A673 (cell line): ENCODE measurements around the gene EFHC1. TPM values are rescaled to one million over a fixed set of nuclear protein-coding genes. Genes with fewer than 3 reads are reported as not detected.

Experiments used
- BruUV-seq: library from RNA; stranded (reverse); fragments of 400-500 nt; replicated peaks from 2 replicates; lab custom pipeline; 2021; lab: Mats Ljungman, UMichigan
- CTCF ChIA-PET: fragments of 300-600 bp; sonication (Branson Sonifier 250); formaldehyde crosslinking; loops from one replicate; lab custom pipeline; 2022; ENCODE audit warnings: antibody characterized with exemption; lab: Charles Lee
- POLR2A ChIA-PET: fragments of 300-600 bp; sonication (Branson Sonifier 250); formaldehyde crosslinking; loops from one replicate; lab custom pipeline; 2022; ENCODE audit warnings: antibody characterized with exemption; ENCODE audit not compliant: low non-redundant PET; lab: Charles Lee
- DNase-seq: peaks from one replicate; pipeline ENCODE4 v3.0.0-alpha.2; 2015; ENCODE audit warnings: low spot score
- H3K27ac ChIP-seq: fragments of 200-600 bp; sonication (generic); 2 replicates; pipeline ENCODE4 v1.5.1; 2016; ENCODE audit warnings: mixed run types, low read depth, mild to moderate bottlenecking, mixed read lengths, antibody characterized with exemption, low read length; ENCODE audit not compliant: poor library complexity, severe bottlenecking
- H3K27me3 ChIP-seq: fragments of 200-600 bp; sonication (generic); replicated peaks from 2 replicates; pipeline ENCODE4 v1.6.1; 2017; ENCODE audit warnings: mixed run types, low read depth, mild to moderate bottlenecking, mixed read lengths, antibody characterized with exemption, low read length; ENCODE audit not compliant: insufficient read depth, poor library complexity
- H3K36me3 ChIP-seq: fragments of 200-600 bp; sonication (generic); 2 replicates; pipeline ENCODE4 v1.6.1; 2016; ENCODE audit warnings: mixed run types, mild to moderate bottlenecking, mixed read lengths, antibody characterized with exemption, low read length; ENCODE audit not compliant: insufficient read depth, poor library complexity, severe bottlenecking
- H3K4me1 ChIP-seq: fragments of 200-600 bp; sonication (generic); 2 replicates; pipeline ENCODE4 v1.6.1; 2017; ENCODE audit warnings: mixed run types, mild to moderate bottlenecking, mixed read lengths, antibody characterized with exemption, low read length; ENCODE audit not compliant: insufficient read depth, poor library complexity, severe bottlenecking
- H3K4me3 ChIP-seq: fragments of 200-600 bp; sonication (generic); 2 replicates; pipeline ENCODE4 v1.5.1; 2016; ENCODE audit warnings: low read depth, mixed run types, mild to moderate bottlenecking, mixed read lengths, low read length; ENCODE audit not compliant: poor library complexity, severe bottlenecking
- H3K9me3 ChIP-seq: fragments of 200-600 bp; sonication (generic); 2 replicates; pipeline ENCODE4 v1.6.1; 2016; ENCODE audit warnings: mixed run types, low read depth, mild to moderate bottlenecking, mixed read lengths, antibody characterized with exemption, low read length; ENCODE audit not compliant: poor library complexity, severe bottlenecking
- CTCF ChIP-seq: fragments of 300-800, 200-600 bp; sonication (generic); conservative IDR thresholded peaks from 2 replicates; pipeline ENCODE4 v1.5.1; 2017; ENCODE audit warnings: low read depth, mild to moderate bottlenecking, antibody characterized with exemption, low read length, moderate library complexity, mixed read lengths
- EZH2 ChIP-seq: fragments of 200-600 bp; sonication (generic); IDR thresholded peaks from 2 replicates; pipeline ENCODE4 v1.6.1; 2017; ENCODE audit warnings: borderline replicate concordance, low read depth, mild to moderate bottlenecking, mixed read lengths, antibody characterized with exemption, low read length; ENCODE audit not compliant: poor library complexity, severe bottlenecking
- intact Hi-C: fragments of 100-400 bp; cut with micrococcal nuclease; formaldehyde crosslinking; loops from one replicate; pipeline ENCODE4 v1.10.0; 2022; ENCODE audit not compliant: unreplicated experiment
- total RNA-seq: library from RNA; stranded (reverse); gene quantifications from 2 replicates; pipeline ENCODE4 v1.2.3, GENCODE V29; 2021

Gene EFHC1
- total RNA-seq, 1 experiment from 2014 or later: 16.9 TPM

DNA sequence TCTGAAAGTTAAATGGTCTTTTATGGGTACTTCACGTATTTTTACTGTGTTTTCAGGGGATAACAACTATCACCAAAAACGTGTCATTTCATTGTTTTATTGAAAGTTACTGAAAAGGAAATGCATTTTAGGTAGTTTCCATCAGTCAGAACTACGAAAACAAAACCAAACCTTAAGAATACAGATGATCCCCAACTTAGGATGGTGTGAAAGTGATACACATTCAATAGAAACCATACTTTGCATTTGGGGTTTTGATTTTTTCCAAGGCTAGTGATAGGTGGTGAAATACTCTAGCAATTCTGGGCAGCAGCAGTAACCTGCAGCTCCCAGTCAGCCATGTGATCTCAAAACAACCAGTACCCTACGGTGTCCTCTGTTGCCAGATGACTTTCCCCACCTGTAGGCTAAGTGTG, 25.9 kb upstream of the EFHC1 start:
- ChIA-PET CTCF (no interaction called here), POLR2A (no interaction called here)
- no peak for DNase-seq
- TF ChIP-seq EZH2 (no peak), CTCF (no peak)
- Histone ChIP-seq H3K4me3 (no peak overlapping the region), H3K27me3 (no peaks in the 10 kb centered on the region), H3K36me3 (no peaks in the 10 kb centered on the region), H3K4me1 (peaks cover 6% of the 10 kb centered on the region), H3K9me3 (no peaks in the 10 kb centered on the region), H3K27ac (no peak overlapping the region)
- no TSS peak for BruUV-seq
- intact Hi-C loops: no loop called here

GRCh38 chr6:52395969-52396368, 24.2 kb upstream of the EFHC1 start:
- TF ChIP-seq CTCF (no peak), EZH2 (no peak)
- no peak overlapping the region for H3K4me3 ChIP-seq
- no peak for DNase-seq
- no peaks in the 10 kb centered on the region for H3K9me3 ChIP-seq
- ChIA-PET POLR2A (no interaction called here), CTCF (interaction anchor here (0.5 kb wide), 1 partner anchor 12 kb away, joined by 5 read pairs; no protein-coding TSS in a partner anchor)
- H3K4me1 ChIP-seq: no peaks in the 10 kb centered on the region
- no peaks in the 10 kb centered on the region for H3K36me3 ChIP-seq
- H3K27ac ChIP-seq: no peak overlapping the region
- intact Hi-C loops: no loop called here
- BruUV-seq: no TSS peak
- no peaks in the 10 kb centered on the region for H3K27me3 ChIP-seq

- Histone ChIP-seq H3K27ac (no peak overlapping the region), H3K9me3 (no peaks in the 10 kb centered on the region), H3K4me1 (no peaks in the 10 kb centered on the region), H3K27me3 (no peaks in the 10 kb centered on the region), H3K36me3 (no peaks in the 10 kb centered on the region), H3K4me3 (no peak overlapping the region)
- CTCF ChIA-PET: interaction anchor here (0.7 to 1.3 kb wide), 6 partner anchors 38 to 237 kb away, joined by 3 to 6 read pairs (median 3); partner anchors contain the start of genes MCM3 and PAQR8
- intact Hi-C loops: loop anchor here (1.0 to 2.0 kb wide), 2 partner anchors 115 to 236 kb away; partner anchors contain the start of gene MCM3
- BruUV-seq: no TSS peak
- POLR2A ChIA-PET: no interaction called here
- TF ChIP-seq EZH2 (no peak), CTCF (peak; percentile 87)
- peak; percentile 58 for DNase-seq
These were observed 20.4 kb upstream of the EFHC1 start for GRCh38 chr6:52399511-52400312.
